Breast epithelium (tissue), 4 donors: ENCODE data around the gene PIK3R1. TPM values are rescaled to one million over a fixed set of nuclear protein-coding genes. Genes with fewer than 3 reads are reported as not detected.

Source experiments
- DNase-seq, 2 donors: peaks; one replicate each; pipeline ENCODE4 v3.0.0-alpha.2; 2019; ENCODE audit warnings: low spot score in 2 of 2
- H3K27ac ChIP-seq, 2 donors: fragments of 200-600 bp; sonication (generic) in 1 of 2; one replicate each; pipeline ENCODE4 v1.5.1; 2016 to 2019; ENCODE audit warnings: mild to moderate bottlenecking in 1 of 2
- H3K27me3 ChIP-seq, 2 donors: fragments of 200-600 bp; sonication (generic) in 1 of 2; one replicate each; pipeline versions ENCODE4 v1.5.1 to v1.6.0; 2017 to 2019; ENCODE audit warnings: control low read depth in 1 of 2, mild to moderate bottlenecking in 1 of 2
- H3K36me3 ChIP-seq: fragments of 200-600 bp; one replicate; pipeline ENCODE4 v1.5.1; 2019
- H3K4me1 ChIP-seq, 2 donors: fragments of 200-600 bp; sonication (generic); one replicate each; pipeline ENCODE4 v1.5.1; 2016 to 2019; ENCODE audit warnings: control low read depth in 1 of 2
- H3K4me3 ChIP-seq, 3 donors: fragments of 200-600 bp; sonication (generic); 1 replicate in 2 of 3; 2 replicates in 1 of 3; pipeline ENCODE4 v1.5.1; 2016 to 2019; ENCODE audit warnings: mild to moderate bottlenecking in 3 of 3, moderate library complexity in 2 of 3
- H3K9me3 ChIP-seq, 2 donors: fragments of 200-600 bp; sonication (generic) in 1 of 2; one replicate each; pipeline ENCODE4 v1.5.1; 2016 to 2019; ENCODE audit warnings: control low read depth in 1 of 2
- CTCF ChIP-seq, 3 donors: fragments of 450-650 bp; IDR thresholded peaks; one replicate each; pipeline ENCODE4 v1.5.1; 2016 to 2017; ENCODE audit warnings: antibody characterized with exemption in 3 of 3, mild to moderate bottlenecking in 3 of 3, moderate library complexity in 3 of 3
- POLR2A ChIP-seq: fragments of 450-650 bp; IDR thresholded peaks from one replicate; pipeline ENCODE4 v1.6.1; 2016; ENCODE audit warnings: antibody characterized with exemption, mild to moderate bottlenecking, moderate library complexity
- POLR2AphosphoS5 ChIP-seq, 3 donors: sonication (generic); formaldehyde crosslinking; IDR thresholded peaks; one replicate each; pipeline ENCODE4 v1.6.1; 2017; ENCODE audit warnings: antibody characterized with exemption in 3 of 3
- intact Hi-C: fragments of 100-400 bp; cut with DNase I; formaldehyde crosslinking; loops from one replicate; pipeline ENCODE4 v1.15.1; 2023; ENCODE audit warnings: low total_unique reads
- total RNA-seq, 3 donors: library from RNA; depleted of rRNA; stranded (reverse); fragments of >200 nt; gene quantifications; one replicate each; pipeline ENCODE4 v1.1.0, GENCODE V29; 2016

Gene PIK3R1
- total RNA-seq, 3 donors from 2014 or later = 193 to 429 (median 275) TPM

- H3K36me3 ChIP-seq = no peaks in the 10 kb centered on the region
- H3K4me1 ChIP-seq = peaks cover 7 to 29% of the 10 kb centered on the region in 2 donors
- peak overlapping the region; percentile 56 to 70 for H3K27ac ChIP-seq
Measured at GRCh38 chr5:68273717-68274409, 58.3 kb downstream of the PIK3R1 start.

GRCh38 chr5:68274847-68275651, 59.5 kb downstream of the PIK3R1 start:
- H3K4me3 ChIP-seq = no peak overlapping the region
- H3K27ac ChIP-seq = peak overlapping the region; percentile 56 to 70
- no peak for TF ChIP-seq POLR2AphosphoS5 (IDR thresholded peaks at IDR 0.05)
- no peak for TF ChIP-seq CTCF (IDR thresholded peaks at IDR 0.05)
- no peak for TF ChIP-seq POLR2A
- intact Hi-C loops = no loop called here
- H3K9me3 ChIP-seq = no peaks in the 10 kb centered on the region
- no peaks in the 10 kb centered on the region for H3K27me3 ChIP-seq
- peaks cover 0 to 26% of the 10 kb centered on the region in 2 donors for H3K4me1 ChIP-seq
- DNase-seq = no peak
- no peaks in the 10 kb centered on the region for H3K36me3 ChIP-seq

More at GRCh38 chr5:68273717-68274409, 58.3 kb downstream of the PIK3R1 start:
- H3K4me3 ChIP-seq = no peak overlapping the region
- H3K9me3 ChIP-seq = no peaks in the 10 kb centered on the region
- H3K27me3 ChIP-seq = no peaks in the 10 kb centered on the region
- no peak for DNase-seq
- TF ChIP-seq POLR2A = no peak
- no peak for TF ChIP-seq POLR2AphosphoS5 (IDR thresholded peaks at IDR 0.05)
- TF ChIP-seq CTCF (IDR thresholded peaks at IDR 0.05) = no peak
- intact Hi-C loops = no loop called here

- TF ChIP-seq POLR2A (no peak), POLR2AphosphoS5 (IDR thresholded peaks at IDR 0.05) (no peak), CTCF (IDR thresholded peaks at IDR 0.05) (no peak)
- H3K4me1 ChIP-seq = peaks cover 0 to 10% of the 10 kb centered on the region in 2 donors
- DNase-seq = no peak
- H3K27ac ChIP-seq = peak overlapping the region; percentile 6 to 56
- no peaks in the 10 kb centered on the region for H3K36me3 ChIP-seq
- intact Hi-C loops = no loop called here
- no peaks in the 10 kb centered on the region for H3K9me3 ChIP-seq
- no peak overlapping the region for H3K4me3 ChIP-seq
- no peaks in the 10 kb centered on the region for H3K27me3 ChIP-seq
Measured at GRCh38 chr5:68276740-68277139, 61.2 kb downstream of the PIK3R1 start.

GRCh38 chr5:68277431-68277830, 61.9 kb downstream of the PIK3R1 start:
- Histone ChIP-seq H3K36me3 (no peaks in the 10 kb centered on the region), H3K9me3 (no peaks in the 10 kb centered on the region), H3K27me3 (no peaks in the 10 kb centered on the region), H3K4me3 (no peak overlapping the region), H3K27ac (peak overlapping the region; percentile 6 to 56), H3K4me1 (peaks cover 0 to 10% of the 10 kb centered on the region in 2 donors)
- intact Hi-C loops = no loop called here
- TF ChIP-seq POLR2A = no peak
- TF ChIP-seq POLR2AphosphoS5 (IDR thresholded peaks at IDR 0.05) = no peak
- TF ChIP-seq CTCF (IDR thresholded peaks at IDR 0.05) = no peak
- no peak for DNase-seq

GRCh38 chr5:68279984-68280383, 64.4 kb downstream of the PIK3R1 start:
- Histone ChIP-seq H3K4me3 (no peak overlapping the region), H3K36me3 (no peaks in the 10 kb centered on the region), H3K9me3 (no peaks in the 10 kb centered on the region), H3K4me1 (no peaks in the 10 kb centered on the region), H3K27ac (peak overlapping the region; percentile 21 to 30), H3K27me3 (no peaks in the 10 kb centered on the region)
- no peak for DNase-seq
- intact Hi-C loops = no loop called here
- TF ChIP-seq CTCF (IDR thresholded peaks at IDR 0.05) = no peak
- TF ChIP-seq POLR2A = no peak
- no peak for TF ChIP-seq POLR2AphosphoS5 (IDR thresholded peaks at IDR 0.05)
